Measurements from ENCODE around the gene SPAG5.

SPAG5 gene

GRCh38 chr17:28528327-28529012 is 70.4 kb downstream of the SPAG5 start:
- TF ChIP-seq CTCF (IDR thresholded peaks at IDR 0.05; ENCODE audit: low read depth, low read length, missing control alignments) = no peak
- no peak for DNase-seq (ENCODE audit: low read depth)
- no peak overlapping the region for H3K4me3 ChIP-seq (ENCODE audit: low read depth, low read length)

GRCh38 chr17:28527859-28528258 is 71.0 kb downstream of the SPAG5 start:
- H3K4me3 ChIP-seq (ENCODE audit: low read depth, low read length) = no peak overlapping the region
- TF ChIP-seq CTCF (IDR thresholded peaks at IDR 0.05; ENCODE audit: low read depth, low read length, missing control alignments) = no peak
- no peak for DNase-seq (ENCODE audit: low read depth)
